DND-41 (cell line): ENCODE results near the gene DEFB108B.
A peak's percentile ranks its signal among the peaks of the same experiment; 100 is the strongest.
"Not testable (repeated sequence)": the region's sequence is repeated elsewhere in the genome, so short reads cannot be mapped to it uniquely, and the experiment has no call there.

Source experiments
- CTCF ChIP-seq: IDR thresholded peaks from 2 replicates; pipeline ENCODE4 v1.5.1; 2012; ENCODE audit warnings: borderline replicate concordance, low read length, moderate library complexity, mild to moderate bottlenecking; ENCODE audit not compliant: poor library complexity, severe bottlenecking; ENCODE audit errors: extremely low read depth
- EZH2 ChIP-seq: IDR thresholded peaks from 3 replicates; pipeline ENCODE4 v1.6.1; 2012; ENCODE audit warnings: borderline replicate concordance, low read depth, mild to moderate bottlenecking, moderate library complexity, low read length, inconsistent platforms; ENCODE audit not compliant: severe bottlenecking

GRCh38 chr11:71813481-71814355 lies 19.3 kb upstream of the DEFB108B start:
- TF ChIP-seq CTCF = peak; percentile 78
- TF ChIP-seq EZH2 = not testable (repeated sequence)
